Mucosa of rectum (tissue), 2 donors: ENCODE results near the gene CDK9.
A peak's percentile ranks its signal among the peaks of the same experiment; 100 is the strongest.

Source experiments
- H3K27ac ChIP-seq, 2 donors: one replicate each; pipeline ENCODE4 v1.7.0; 2013; ENCODE audit warnings: inconsistent platforms in 2 of 2, low read depth in 2 of 2, low read length in 2 of 2
- H3K27me3 ChIP-seq, 2 donors: one replicate each; pipeline ENCODE4 v1.7.0; 2013; ENCODE audit warnings: low read length in 2 of 2; ENCODE audit not compliant: control insufficient read depth in 2 of 2, insufficient read depth in 2 of 2
- H3K36me3 ChIP-seq, 2 donors: one replicate each; pipeline ENCODE4 v1.7.0; 2013; ENCODE audit warnings: low read length in 2 of 2; ENCODE audit not compliant: control insufficient read depth in 2 of 2, insufficient read depth in 2 of 2
- H3K4me1 ChIP-seq, 2 donors: one replicate each; pipeline ENCODE4 v1.7.0; 2013; ENCODE audit warnings: low read length in 2 of 2, mild to moderate bottlenecking in 1 of 2; ENCODE audit not compliant: control insufficient read depth in 2 of 2, insufficient read depth in 2 of 2
- H3K4me3 ChIP-seq, 2 donors: one replicate each; pipeline ENCODE4 v1.7.0; 2013; ENCODE audit warnings: low read length in 2 of 2
- H3K9ac ChIP-seq, 2 donors: one replicate each; pipeline ENCODE4 v1.7.0; 2013; ENCODE audit warnings: low read length in 2 of 2, low read depth in 1 of 2, mild to moderate bottlenecking in 1 of 2
- H3K9me3 ChIP-seq, 2 donors: one replicate each; pipeline ENCODE4 v1.7.0; 2013; ENCODE audit warnings: low read length in 2 of 2; ENCODE audit not compliant: control insufficient read depth in 2 of 2
- donor health status: healthy.
- donor health status: Normal muscosa, but diverticular disease.

The CDK9 gene

GRCh38 chr9:127789179-127789578 is 3.3 kb downstream of the CDK9 start:
- H3K27me3 ChIP-seq = no peaks in the 10 kb centered on the region
- H3K9me3 ChIP-seq = no peaks in the 10 kb centered on the region
- peaks cover 47 to 50% of the 10 kb centered on the region in 2 donors for H3K36me3 ChIP-seq
- H3K27ac ChIP-seq = no peak overlapping the region
- H3K4me3 ChIP-seq = no peak overlapping the region
- no peak overlapping the region for H3K9ac ChIP-seq
- H3K4me1 ChIP-seq = peaks cover 10 to 12% of the 10 kb centered on the region in 2 donors

GRCh38 chr9:127790094-127790855 is 4.4 kb downstream of the CDK9 start:
- Histone ChIP-seq H3K9me3 (no peaks in the 10 kb centered on the region), H3K4me1 (peaks cover 4 to 11% of the 10 kb centered on the region in 2 donors), H3K27ac (no peak overlapping the region), H3K27me3 (no peaks in the 10 kb centered on the region), H3K9ac (no peak overlapping the region), H3K4me3 (no peak overlapping the region), H3K36me3 (peaks cover 47 to 50% of the 10 kb centered on the region in 2 donors)

- Histone ChIP-seq H3K36me3 (peaks cover 47 to 50% of the 10 kb centered on the region in 2 donors), H3K4me3 (no peak overlapping the region), H3K27me3 (no peaks in the 10 kb centered on the region), H3K4me1 (peaks cover 8 to 11% of the 10 kb centered on the region in 2 donors), H3K9ac (no peak overlapping the region), H3K9me3 (no peaks in the 10 kb centered on the region), H3K27ac (no peak overlapping the region)
Measured at GRCh38 chr9:127791085-127791484, 5.3 kb downstream of the CDK9 start.

- Histone ChIP-seq H3K9ac (no peak overlapping the region), H3K27ac (no peak overlapping the region), H3K4me1 (peaks cover 11 to 13% of the 10 kb centered on the region in 2 donors), H3K36me3 (peaks cover 42 to 44% of the 10 kb centered on the region in 2 donors), H3K9me3 (no peaks in the 10 kb centered on the region), H3K27me3 (no peaks in the 10 kb centered on the region), H3K4me3 (no peak overlapping the region)
Measured at GRCh38 chr9:127792417-127793031, 6.7 kb downstream of the CDK9 start.

- H3K9ac ChIP-seq = no peak overlapping the region
- peaks cover 36 to 37% of the 10 kb centered on the region in 2 donors for H3K36me3 ChIP-seq
- H3K4me3 ChIP-seq = no peak overlapping the region
- H3K27ac ChIP-seq = no peak overlapping the region
- no peaks in the 10 kb centered on the region for H3K27me3 ChIP-seq
- H3K4me1 ChIP-seq = peaks cover 13 to 15% of the 10 kb centered on the region in 2 donors
- H3K9me3 ChIP-seq = no peaks in the 10 kb centered on the region
Measured at GRCh38 chr9:127793093-127793708, 7.4 kb downstream of the CDK9 start.

- Histone ChIP-seq H3K4me1 (peaks cover 13 to 15% of the 10 kb centered on the region in 2 donors), H3K27ac (no peak overlapping the region), H3K9me3 (no peaks in the 10 kb centered on the region), H3K4me3 (no peak overlapping the region), H3K36me3 (peaks cover 26 to 27% of the 10 kb centered on the region in 2 donors), H3K9ac (no peak overlapping the region), H3K27me3 (no peaks in the 10 kb centered on the region)
Measured at GRCh38 chr9:127794001-127794791, 8.4 kb downstream of the CDK9 start.

- Histone ChIP-seq H3K27me3 (no peaks in the 10 kb centered on the region), H3K4me1 (peaks cover 13 to 15% of the 10 kb centered on the region in 2 donors), H3K36me3 (peaks cover 7 to 8% of the 10 kb centered on the region in 2 donors), H3K27ac (peak overlapping the region in 1 of 2 donors; percentile 9), H3K4me3 (no peak overlapping the region), H3K9me3 (no peaks in the 10 kb centered on the region), H3K9ac (no peak overlapping the region)
Measured at GRCh38 chr9:127796225-127796813, 10.5 kb downstream of the CDK9 start.

- no peak overlapping the region for H3K9ac ChIP-seq
- peak overlapping the region in 1 of 2 donors; percentile 9 for H3K27ac ChIP-seq
- H3K36me3 ChIP-seq = peaks cover 3 to 5% of the 10 kb centered on the region in 2 donors
- H3K27me3 ChIP-seq = no peaks in the 10 kb centered on the region
- H3K4me1 ChIP-seq = peaks cover 13 to 15% of the 10 kb centered on the region in 2 donors
- H3K4me3 ChIP-seq = no peak overlapping the region
- no peaks in the 10 kb centered on the region for H3K9me3 ChIP-seq
Measured at GRCh38 chr9:127796852-127797370, 11.1 kb downstream of the CDK9 start.

- no peaks in the 10 kb centered on the region for H3K9me3 ChIP-seq
- peaks cover 17 to 22% of the 10 kb centered on the region in 2 donors for H3K4me1 ChIP-seq
- H3K4me3 ChIP-seq = peak overlapping the region; percentile 53 to 65
- H3K27ac ChIP-seq = peak overlapping the region; percentile 74 to 91
- no peaks in the 10 kb centered on the region for H3K27me3 ChIP-seq
- peaks cover 5 to 9% of the 10 kb centered on the region in 2 donors for H3K36me3 ChIP-seq
- peak overlapping the region; percentile 60 to 65 for H3K9ac ChIP-seq
Measured at GRCh38 chr9:127801955-127802575, 16.2 kb downstream of the CDK9 start.
